HepG2 (cell line): ENCODE results near the gene INO80. TPM values are rescaled to one million over a fixed set of nuclear protein-coding genes. Genes with fewer than 3 reads are reported as not detected.

Experiments used
- ATF4 ChIP-seq, 2 experiments: fragments of 450-650 bp in 1 of 2; sonication (generic) in 1 of 2; formaldehyde crosslinking; IDR thresholded peaks; 2 replicates each; pipeline versions ENCODE4 v1.5.0 to v1.8.0; 2020 to 2022; ENCODE audit warnings: mild to moderate bottlenecking in 1 of 2, missing genetic modification reagents in 1 of 2
- DZIP1 ChIP-seq: sonication (generic); formaldehyde crosslinking; IDR thresholded peaks from 2 replicates; pipeline ENCODE4 v1.5.0; 2020; ENCODE audit warnings: mild to moderate bottlenecking, missing genetic modification reagents
- GTF2F1 ChIP-seq: fragments of 150-350 bp; IDR thresholded peaks from 2 replicates; pipeline ENCODE4 v1.6.1; 2014; ENCODE audit warnings: low read length
- HDAC1 ChIP-seq: sonication (generic); formaldehyde crosslinking; IDR thresholded peaks from 2 replicates; pipeline ENCODE4 v1.5.1; 2020; ENCODE audit warnings: mild to moderate bottlenecking, missing genetic modification reagents
- HIVEP1 ChIP-seq: sonication (generic); formaldehyde crosslinking; IDR thresholded peaks from 2 replicates; pipeline ENCODE4 v1.4.0; 2020; ENCODE audit warnings: mild to moderate bottlenecking, missing genetic modification reagents
- KDM4B ChIP-seq: sonication (generic); formaldehyde crosslinking; IDR thresholded peaks from 2 replicates; pipeline ENCODE4 v1.4.0; 2020; ENCODE audit warnings: missing genetic modification reagents
- NPAS2 ChIP-seq: sonication (generic); formaldehyde crosslinking; IDR thresholded peaks from 2 replicates; pipeline ENCODE4 v1.8.0; 2022; ENCODE audit warnings: mild to moderate bottlenecking, missing genetic modification reagents, borderline replicate concordance
- RXRA ChIP-seq: sonication (generic); formaldehyde crosslinking; IDR thresholded peaks from 2 replicates; pipeline ENCODE4 v1.5.1; 2020; ENCODE audit warnings: missing genetic modification reagents
- THRA ChIP-seq: sonication (generic); formaldehyde crosslinking; IDR thresholded peaks from 2 replicates; pipeline ENCODE4 v1.4.0; 2020; ENCODE audit warnings: missing genetic modification reagents, borderline replicate concordance
- TRIM22 ChIP-seq: fragments of 450-650 bp; IDR thresholded peaks from 2 replicates; pipeline ENCODE4 v1.6.1; 2017
- ZNF121 ChIP-seq: sonication (generic); formaldehyde crosslinking; IDR thresholded peaks from 2 replicates; pipeline ENCODE4 v1.5.0; 2020; ENCODE audit warnings: mild to moderate bottlenecking, missing genetic modification reagents
- ZNF275 ChIP-seq: sonication (generic); formaldehyde crosslinking; IDR thresholded peaks from 2 replicates; pipeline ENCODE4 v1.8.0; 2022; ENCODE audit warnings: missing genetic modification reagents, mild to moderate bottlenecking, inconsistent platforms, borderline replicate concordance
- ZNF670 ChIP-seq: sonication (generic); formaldehyde crosslinking; IDR thresholded peaks from 2 replicates; pipeline ENCODE4 v1.8.0; 2022; ENCODE audit warnings: mild to moderate bottlenecking, missing genetic modification reagents, borderline replicate concordance
- ZNF740 ChIP-seq: sonication (generic); formaldehyde crosslinking; IDR thresholded peaks from 2 replicates; pipeline ENCODE4 v1.4.0; 2020; ENCODE audit warnings: missing genetic modification reagents
- ZNF816 ChIP-seq: sonication (generic); formaldehyde crosslinking; IDR thresholded peaks from 2 replicates; pipeline ENCODE4 v1.8.0; 2022; ENCODE audit warnings: missing genetic modification reagents, mild to moderate bottlenecking, borderline replicate concordance
- ZSCAN5A ChIP-seq: sonication (generic); formaldehyde crosslinking; IDR thresholded peaks from 2 replicates; pipeline ENCODE4 v1.8.0; 2022; ENCODE audit warnings: mild to moderate bottlenecking, missing genetic modification reagents, borderline replicate concordance
- polyA plus RNA-seq, 8 experiments: library from polyadenylated mRNA; depleted of rRNA in 3 of 8; stranded (reverse) in 7 of 8; unstranded in 1 of 8; fragments of >200 nt; fragmentation: Illumina TruSeq in 4 of 8; extraction: Trizol in 4 of 8; gene quantifications; 2 replicates each; pipeline versions ENCODE4 v1.2.1 to v1.2.3, GENCODE V29; 2011 to 2016; ENCODE audit warnings: low read depth in 4 of 8, missing spikeins in 1 of 8, mixed read lengths in 1 of 8; ENCODE audit not compliant: insufficient read depth in 1 of 8
- total RNA-seq, 5 experiments: library from RNA; depleted of rRNA; stranded (reverse); fragments of >200 nt; fragmentation: Illumina TruSeq; extraction: Trizol; gene quantifications; 2 replicates each; pipeline ENCODE4 v1.2.3, GENCODE V29; 2016; ENCODE audit warnings: low read depth in 1 of 5

INO80 gene
- total and polyA plus RNA-seq, 2 of the 13 experiments (the other 11 are each of a cell fraction or from before 2014, with no cell fraction given), result 3.6 to 14.8 TPM

GRCh38 chr15:41116116-41116961, at the start of gene INO80 (continued):
- TF ChIP-seq ZNF275 (CRISPR knock-in tag) (peak; percentile 58; the same call in 1 of the 2 replicates), HDAC1 (CRISPR knock-in tag) (peak; percentile 72), GTF2F1 (no peak), ZNF816 (CRISPR knock-in tag) (0 out of 2 replicates have a peak, but pooled peaks have one; percentile 38), THRA (no peak), NPAS2 (CRISPR knock-in tag) (no peak), ZNF740 (CRISPR knock-in tag) (peak; percentile 88), RXRA (CRISPR knock-in tag) (peak; percentile 60), ZNF670 (peak; percentile 91; the same call in 1 of the 2 replicates), ATF4 (CRISPR knock-in tag; IDR thresholded peaks at IDR 0.05) (peak in 1 of 2 experiments; percentile 45; a peak in 1 of 4 replicates), HIVEP1 (CRISPR knock-in tag) (no peak), ZSCAN5A (CRISPR knock-in tag) (peak; percentile 45; the same call in 1 of the 2 replicates), TRIM22 (no peak), ZNF121 (CRISPR knock-in tag) (no peak), KDM4B (CRISPR knock-in tag) (no peak), DZIP1 (CRISPR knock-in tag) (no peak; the same call in 1 of the 2 replicates)
